A549 (cell line): Measurements from ENCODE around the gene NTN4. TPM values are rescaled to one million over a fixed set of nuclear protein-coding genes. Genes with fewer than 3 reads are reported as not detected.
A peak's percentile ranks its signal among the peaks of the same experiment; 100 is the strongest.

Source experiments
- ATAC-seq, 2 experiments: fragments of 200-7000 bp in 1 of 2; fragments of >200 bp in 1 of 2; cut with Nextera tagmentation in 1 of 2; cut with Tn5 transposase in 1 of 2; 3 replicates each; pipeline versions ENCODE4 v1.8.0 to v1.9.1; 2018 to 2020; ENCODE audit warnings: mild to moderate bottlenecking in 1 of 2, moderate library complexity in 1 of 2
- CTCF ChIA-PET: fragments of 300-600 bp; sonication (Branson Sonifier 250); formaldehyde crosslinking; extraction: SDS; loops from one replicate; lab custom pipeline; 2021; ENCODE audit warnings: antibody characterized with exemption, inconsistent platforms; lab: Yijun Ruan, JAX
- POLR2A ChIA-PET: fragments of 350-600 bp; formaldehyde crosslinking; extraction: SDS; loops from one replicate; lab custom pipeline; 2021; ENCODE audit warnings: antibody characterized with exemption, inconsistent platforms; lab: Yijun Ruan, JAX
- DNase-seq, 2 experiments: peaks; one replicate each; pipeline versions ENCODE4 v3.0.0 to v3.0.0-alpha.2; 2011 to 2016; ENCODE audit warnings: low read depth in 1 of 2, low spot score in 1 of 2
- FAIRE-seq: peaks from 2 replicates; lab custom pipeline; 2011; peaks lifted over from hg19 to GRCh38; lab: Jason Lieb, UNC
- H3K27ac ChIP-seq, 2 experiments: fragments of >200 bp; sonication (Bioruptor Twin); formaldehyde crosslinking; 3 replicates each; pipeline ENCODE4 v1.5.1; 2016 to 2017
- H3K4me1 ChIP-seq: fragments of >200 bp; sonication (Bioruptor Twin); formaldehyde crosslinking; 3 replicates; pipeline ENCODE4 v1.6.1; 2016
- H3K4me2 ChIP-seq: fragments of >200 bp; sonication (Bioruptor Twin); formaldehyde crosslinking; 3 replicates; pipeline ENCODE4 v1.6.1; 2016
- H3K4me3 ChIP-seq: fragments of >200 bp; sonication (Bioruptor Twin); formaldehyde crosslinking; 3 replicates; pipeline ENCODE4 v1.5.1; 2016
- H3K9me3 ChIP-seq: fragments of >200 bp; sonication (Bioruptor Twin); formaldehyde crosslinking; 3 replicates; pipeline ENCODE4 v1.6.1; 2016
- CBX8 ChIP-seq: fragments of 200-600 bp; sonication (generic); IDR thresholded peaks from 2 replicates; pipeline ENCODE4 v1.6.1; 2016
- CEBPB ChIP-seq, 2 experiments: fragments of >200 bp in 1 of 2; sonication (Bioruptor Twin) in 1 of 2; formaldehyde crosslinking in 1 of 2; IDR thresholded peaks; 2 replicates each; pipeline ENCODE4 v1.6.1; 2012 to 2016
- CTCF ChIP-seq: fragments of >200 bp; sonication (Bioruptor Twin); formaldehyde crosslinking; IDR thresholded peaks from 3 replicates; pipeline ENCODE4 v1.5.1; 2016
- EP300 ChIP-seq, 2 experiments: fragments of >200 bp; sonication (Bioruptor Twin); formaldehyde crosslinking; IDR thresholded peaks; 2 replicates in 1 of 2; 3 replicates in 1 of 2; pipeline ENCODE4 v1.6.1; 2016 to 2017
- ESRRA ChIP-seq: fragments of 150-350 bp; IDR thresholded peaks from 2 replicates; pipeline ENCODE4 v1.6.1; 2014; ENCODE audit warnings: mild to moderate bottlenecking, low read length, borderline replicate concordance
- FOSB ChIP-seq: fragments of 250-450 bp; sonication (Bioruptor Pico); IDR thresholded peaks from 2 replicates; pipeline ENCODE4 v1.5.0; 2020; ENCODE audit warnings: mild to moderate bottlenecking, moderate library complexity
- FOSL2 ChIP-seq, 2 experiments: fragments of 450-650 bp in 1 of 2; fragments of >200 bp in 1 of 2; sonication (Bioruptor Twin) in 1 of 2; formaldehyde crosslinking; IDR thresholded peaks; 2 replicates each; pipeline versions ENCODE4 v1.5.0 to v1.6.1; 2016 to 2020; ENCODE audit warnings: mild to moderate bottlenecking in 1 of 2, moderate library complexity in 1 of 2
- HDAC2 ChIP-seq: fragments of 200-600 bp; sonication (generic); IDR thresholded peaks from 2 replicates; pipeline ENCODE4 v1.6.1; 2016
- HEYL ChIP-seq: fragments of 250-450 bp; sonication (Bioruptor Pico); IDR thresholded peaks from 2 replicates; pipeline ENCODE4 v1.8.0; 2021; ENCODE audit warnings: mild to moderate bottlenecking, moderate library complexity
- HOXA7 ChIP-seq: fragments of 250-450 bp; sonication (Bioruptor Pico); IDR thresholded peaks from 2 replicates; pipeline ENCODE4 v1.5.0; 2020; ENCODE audit warnings: mild to moderate bottlenecking, moderate library complexity
- MYC ChIP-seq: IDR thresholded peaks from 2 replicates; pipeline ENCODE4 v1.6.1; 2012; ENCODE audit warnings: mild to moderate bottlenecking, inconsistent platforms, low read length, improper control_type of control experiment, borderline replicate concordance
- NPAS2 ChIP-seq: fragments of 250-450 bp; sonication (Bioruptor Pico); IDR thresholded peaks from 2 replicates; pipeline ENCODE4 v1.8.0; 2022; ENCODE audit warnings: mild to moderate bottlenecking, moderate library complexity, borderline replicate concordance
- NR3C1 ChIP-seq: fragments of >200 bp; sonication (Bioruptor Twin); formaldehyde crosslinking; IDR thresholded peaks from 3 replicates; pipeline ENCODE4 v1.6.1; 2017
- POLR2A ChIP-seq: IDR thresholded peaks from 2 replicates; pipeline ENCODE4 v1.6.1; 2012; ENCODE audit warnings: mild to moderate bottlenecking, low read length
- POLR2AphosphoS2 ChIP-seq: conservative IDR thresholded peaks from 2 replicates; pipeline ENCODE4 v1.6.1; 2012; ENCODE audit warnings: low read length, improper control_type of control experiment, inconsistent platforms
- RAD21 ChIP-seq, 2 experiments: fragments of >200 bp in 1 of 2; sonication (Bioruptor Twin) in 1 of 2; formaldehyde crosslinking in 1 of 2; IDR thresholded peaks in 1 of 2; conservative IDR thresholded peaks in 1 of 2; 2 replicates in 1 of 2; 3 replicates in 1 of 2; pipeline ENCODE4 v1.6.1; 2012 to 2018; ENCODE audit warnings: inconsistent platforms in 1 of 2
- RNF2 ChIP-seq: fragments of 200-600 bp; sonication (generic); IDR thresholded peaks from 2 replicates; pipeline ENCODE4 v1.6.1; 2016; ENCODE audit warnings: low read depth, mild to moderate bottlenecking, antibody characterized with exemption, moderate library complexity, borderline replicate concordance
- SMC3 ChIP-seq: fragments of >200 bp; sonication (Bioruptor Twin); formaldehyde crosslinking; IDR thresholded peaks from 3 replicates; pipeline ENCODE4 v1.6.1; 2018; ENCODE audit warnings: inconsistent platforms
- SREBF2 ChIP-seq: fragments of 450-650 bp; IDR thresholded peaks from 2 replicates; pipeline ENCODE4 v1.6.1; 2014; ENCODE audit warnings: mild to moderate bottlenecking, moderate library complexity
- TFCP2L1 ChIP-seq: fragments of 250-450 bp; sonication (Bioruptor Pico); IDR thresholded peaks from 2 replicates; pipeline ENCODE4 v1.5.0; 2021; ENCODE audit warnings: mild to moderate bottlenecking
- USF2 ChIP-seq: fragments of 450-650 bp; IDR thresholded peaks from 2 replicates; pipeline ENCODE4 v1.6.1; 2014; ENCODE audit warnings: antibody characterized with exemption
- ZC3H11A ChIP-seq: fragments of 450-650 bp; IDR thresholded peaks from 2 replicates; pipeline ENCODE4 v1.6.1; 2014; ENCODE audit warnings: antibody characterized with exemption, mild to moderate bottlenecking
- WGBS: methylation state at CpG from one replicate; pipeline ENCODE4 v1.1.6; 2017; ENCODE audit errors: missing lambda C conversion rate; 5-methylcytosine and 5-hydroxymethylcytosine counted together
- polyA plus RNA-seq, 4 experiments: library from polyadenylated mRNA; depleted of rRNA in 3 of 4; stranded (reverse); fragments of >200 nt; fragmentation: RNase III in 1 of 4; extraction: RNeasy Plus Mini Kit Qiagen cat#74134 plus additional on column Dnase treatment in 1 of 4; gene quantifications; 2 replicates in 3 of 4; 3 replicates in 1 of 4; pipeline ENCODE4 v1.2.3, GENCODE V29; 2011 to 2017
- TF ChIP-seq, protein P1 (sequence below): IDR thresholded peaks from 2 replicates; pipeline ENCODE4 v1.6.1; 2012; ENCODE audit warnings: low read depth, borderline replicate concordance
- TF ChIP-seq, protein P2 (sequence below): IDR thresholded peaks from 2 replicates; pipeline ENCODE4 v1.6.1; 2012
- TF ChIP-seq, protein P3 (sequence below): fragments of 250-450 bp; sonication (Bioruptor Pico); IDR thresholded peaks from 2 replicates; pipeline ENCODE4 v1.5.0; 2021; ENCODE audit warnings: mild to moderate bottlenecking, moderate library complexity, borderline replicate concordance
- TF ChIP-seq, protein P4 (sequence below): fragments of >200 bp; sonication (Bioruptor Twin); formaldehyde crosslinking; IDR thresholded peaks from 3 replicates; pipeline ENCODE4 v1.6.1; 2016
- TF ChIP-seq, protein P5 (sequence below): fragments of 150-350 bp; IDR thresholded peaks from 2 replicates; pipeline ENCODE4 v1.6.1; 2014; ENCODE audit warnings: low read depth, mild to moderate bottlenecking, low read length

NTN4 gene
- polyA plus RNA-seq, 2 of the 4 experiments (the other 2 are of a cell fraction) = 37.3 to 132 TPM

DNA sequence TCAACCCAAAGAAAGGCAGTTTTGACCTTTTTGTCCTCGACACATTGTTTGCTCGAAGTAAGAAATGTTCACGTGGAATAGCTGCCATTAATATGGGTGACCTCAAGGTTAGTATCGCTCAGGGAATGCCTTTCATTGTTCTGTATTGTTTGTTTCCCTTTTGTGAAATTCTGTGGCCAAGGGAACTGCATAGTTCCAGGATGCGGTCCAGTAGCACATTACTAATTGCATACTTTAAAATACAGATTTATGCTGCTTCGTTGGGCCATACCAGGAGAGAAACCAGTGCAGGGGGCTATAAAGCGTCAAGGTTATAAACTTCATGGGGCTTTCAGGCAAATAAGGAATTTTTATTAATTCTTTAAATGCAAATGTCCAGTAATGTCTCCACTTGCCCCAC is 166.0 kb downstream of the NTN4 start:
- peak overlapping the region; percentile 40 for H3K4me2 ChIP-seq
- FAIRE-seq (no peak), ATAC-seq (peak in 1 of 2 experiments; percentile 27; a peak in 3 of 6 replicates), DNase-seq (peak in 1 of 2 experiments; percentile 37)
- peaks cover 24% of the 10 kb centered on the region for H3K4me1 ChIP-seq
- TF ChIP-seq EP300 (IDR thresholded peaks at IDR 0.05) = no peak
- no peak for TF ChIP-seq NR3C1
- no peak for TF ChIP-seq HOXA7
- no peak for TF ChIP-seq HDAC2
- TF ChIP-seq NPAS2 (CRISPR knock-in tag) = no peak
- TF ChIP-seq, protein P1, sequence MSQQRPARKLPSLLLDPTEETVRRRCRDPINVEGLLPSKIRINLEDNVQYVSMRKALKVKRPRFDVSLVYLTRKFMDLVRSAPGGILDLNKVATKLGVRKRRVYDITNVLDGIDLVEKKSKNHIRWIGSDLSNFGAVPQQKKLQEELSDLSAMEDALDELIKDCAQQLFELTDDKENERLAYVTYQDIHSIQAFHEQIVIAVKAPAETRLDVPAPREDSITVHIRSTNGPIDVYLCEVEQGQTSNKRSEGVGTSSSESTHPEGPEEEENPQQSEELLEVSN = no peak
- TF ChIP-seq ESRRA = no peak
- no peak for TF ChIP-seq MYC
- TF ChIP-seq ZC3H11A = no peak
- TF ChIP-seq, protein P2, sequence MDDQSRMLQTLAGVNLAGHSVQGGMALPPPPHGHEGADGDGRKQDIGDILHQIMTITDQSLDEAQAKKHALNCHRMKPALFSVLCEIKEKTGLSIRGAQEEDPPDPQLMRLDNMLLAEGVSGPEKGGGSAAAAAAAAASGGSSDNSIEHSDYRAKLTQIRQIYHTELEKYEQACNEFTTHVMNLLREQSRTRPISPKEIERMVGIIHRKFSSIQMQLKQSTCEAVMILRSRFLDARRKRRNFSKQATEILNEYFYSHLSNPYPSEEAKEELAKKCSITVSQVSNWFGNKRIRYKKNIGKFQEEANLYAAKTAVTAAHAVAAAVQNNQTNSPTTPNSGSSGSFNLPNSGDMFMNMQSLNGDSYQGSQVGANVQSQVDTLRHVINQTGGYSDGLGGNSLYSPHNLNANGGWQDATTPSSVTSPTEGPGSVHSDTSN = no peak
- TF ChIP-seq, protein P3, sequence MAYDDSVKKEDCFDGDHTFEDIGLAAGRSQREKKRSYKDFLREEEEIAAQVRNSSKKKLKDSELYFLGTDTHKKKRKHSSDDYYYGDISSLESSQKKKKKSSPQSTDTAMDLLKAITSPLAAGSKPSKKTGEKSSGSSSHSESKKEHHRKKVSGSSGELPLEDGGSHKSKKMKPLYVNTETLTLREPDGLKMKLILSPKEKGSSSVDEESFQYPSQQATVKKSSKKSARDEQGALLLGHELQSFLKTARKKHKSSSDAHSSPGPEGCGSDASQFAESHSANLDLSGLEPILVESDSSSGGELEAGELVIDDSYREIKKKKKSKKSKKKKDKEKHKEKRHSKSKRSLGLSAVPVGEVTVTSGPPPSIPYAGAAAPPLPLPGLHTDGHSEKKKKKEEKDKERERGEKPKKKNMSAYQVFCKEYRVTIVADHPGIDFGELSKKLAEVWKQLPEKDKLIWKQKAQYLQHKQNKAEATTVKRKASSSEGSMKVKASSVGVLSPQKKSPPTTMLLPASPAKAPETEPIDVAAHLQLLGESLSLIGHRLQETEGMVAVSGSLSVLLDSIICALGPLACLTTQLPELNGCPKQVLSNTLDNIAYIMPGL (CRISPR knock-in tag) = no peak
- no peak for TF ChIP-seq POLR2AphosphoS2
- no peak for TF ChIP-seq POLR2A
- TF ChIP-seq, protein P4, sequence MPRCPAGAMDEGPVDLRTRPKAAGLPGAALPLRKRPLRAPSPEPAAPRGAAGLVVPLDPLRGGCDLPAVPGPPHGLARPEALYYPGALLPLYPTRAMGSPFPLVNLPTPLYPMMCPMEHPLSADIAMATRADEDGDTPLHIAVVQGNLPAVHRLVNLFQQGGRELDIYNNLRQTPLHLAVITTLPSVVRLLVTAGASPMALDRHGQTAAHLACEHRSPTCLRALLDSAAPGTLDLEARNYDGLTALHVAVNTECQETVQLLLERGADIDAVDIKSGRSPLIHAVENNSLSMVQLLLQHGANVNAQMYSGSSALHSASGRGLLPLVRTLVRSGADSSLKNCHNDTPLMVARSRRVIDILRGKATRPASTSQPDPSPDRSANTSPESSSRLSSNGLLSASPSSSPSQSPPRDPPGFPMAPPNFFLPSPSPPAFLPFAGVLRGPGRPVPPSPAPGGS = no peak
- no peak for TF ChIP-seq CBX8
- no peak for TF ChIP-seq USF2
- no peak for TF ChIP-seq TFCP2L1 (CRISPR knock-in tag)
- TF ChIP-seq FOSB (CRISPR knock-in tag) = no peak
- TF ChIP-seq, protein P5, sequence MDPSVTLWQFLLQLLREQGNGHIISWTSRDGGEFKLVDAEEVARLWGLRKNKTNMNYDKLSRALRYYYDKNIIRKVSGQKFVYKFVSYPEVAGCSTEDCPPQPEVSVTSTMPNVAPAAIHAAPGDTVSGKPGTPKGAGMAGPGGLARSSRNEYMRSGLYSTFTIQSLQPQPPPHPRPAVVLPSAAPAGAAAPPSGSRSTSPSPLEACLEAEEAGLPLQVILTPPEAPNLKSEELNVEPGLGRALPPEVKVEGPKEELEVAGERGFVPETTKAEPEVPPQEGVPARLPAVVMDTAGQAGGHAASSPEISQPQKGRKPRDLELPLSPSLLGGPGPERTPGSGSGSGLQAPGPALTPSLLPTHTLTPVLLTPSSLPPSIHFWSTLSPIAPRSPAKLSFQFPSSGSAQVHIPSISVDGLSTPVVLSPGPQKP = no peak
- H3K27ac ChIP-seq = peak overlapping the region; percentile 63 to 84
- ChIA-PET CTCF (interaction anchor here (1.0 to 3.1 kb wide), 10 partner anchors 9 to 194 kb away, joined by 3 to 25 read pairs (median 4); no protein-coding TSS in a partner anchor), POLR2A (no interaction called here)
- no peak overlapping the region for H3K4me3 ChIP-seq
- WGBS = 69% methylated on average over 7 of the region's 7 CpGs
- H3K9me3 ChIP-seq = no peaks in the 10 kb centered on the region

- DNase-seq = peak; percentile 82 to 95
- POLR2A ChIA-PET = no interaction called here
- Histone ChIP-seq H3K9me3 (no peaks in the 10 kb centered on the region), H3K27ac (peak overlapping the region; percentile 63 to 84), H3K4me2 (peak overlapping the region; percentile 40; the same call in 1 of the 3 replicates), H3K4me3 (no peak overlapping the region), H3K4me1 (peaks cover 24% of the 10 kb centered on the region)
- FAIRE-seq = no peak
- no peak for TF ChIP-seq RNF2
- TF ChIP-seq HEYL (CRISPR knock-in tag) = 0 out of 2 replicates have a peak, but pooled peaks have one; percentile 63
- no peak for TF ChIP-seq SREBF2
- no peak for TF ChIP-seq FOSL2 (IDR thresholded peaks at IDR 0.05)
- peak; percentile 53 for TF ChIP-seq FOSL2 (CRISPR knock-in tag; IDR thresholded peaks at IDR 0.05)
- TF ChIP-seq SMC3 = peak; percentile 78
- peak; percentile 55 to 90; a peak in 3 of 4 replicates for TF ChIP-seq CEBPB (IDR thresholded peaks at IDR 0.05)
- TF ChIP-seq RAD21 (conservative IDR thresholded peaks at IDR 0.05 in 1 of 2, IDR thresholded peaks at IDR 0.05 in 1 of 2) = peak; percentile 89 to 92
- peak; percentile 74 for TF ChIP-seq CTCF
- CTCF ChIA-PET = interaction anchor here (0.9 to 3.1 kb wide), 17 partner anchors 9 to 225 kb away, joined by 3 to 25 read pairs (median 3); no protein-coding TSS in a partner anchor
- ATAC-seq = peak; percentile 91 to 95
- 68% methylated on average over 18 of the region's 18 CpGs for WGBS
These were observed 166.9 kb downstream of the NTN4 start for GRCh38 chr12:95623554-95624170.
